ENCODE data around the gene PDZD11. TPM values are rescaled to one million over a fixed set of nuclear protein-coding genes. Genes with fewer than 3 reads are reported as not detected.
A peak's percentile ranks its signal among the peaks of the same experiment; 100 is the strongest.

PDZD11 gene
- total RNA-seq, 1 experiment from 2014 or later: 30.6 TPM

GRCh38 chrX:70322784-70323183 lies 33.1 kb upstream of the PDZD11 start:
- Histone ChIP-seq H3K79me1 (ENCODE audit: insufficient read depth, low read depth, low read length, poor library complexity, severe bottlenecking) (no peaks in the 10 kb centered on the region), H4K8ac (replicated peaks; ENCODE audit: insufficient read length, low read depth, low read length) (no peak overlapping the region), H2AK5ac (ENCODE audit: insufficient read length, low read length) (no peak overlapping the region), H2BK5ac (ENCODE audit: insufficient read length, low read length) (no peak overlapping the region), H4K5ac (ENCODE audit: insufficient read length, low read depth, low read length) (no peak overlapping the region), H3K4me1 (ENCODE audit: insufficient read depth, low read length) (no peaks in the 10 kb centered on the region), H4K91ac (ENCODE audit: insufficient read length, low read depth, low read length) (no peak overlapping the region), H3K4ac (ENCODE audit: low read depth, low read length) (no peak overlapping the region), H2AFZ (ENCODE audit: low read length) (no peak overlapping the region), H3T11ph (ENCODE audit: low read length) (no peak overlapping the region), H3K9ac (ENCODE audit: extremely low read depth, insufficient read length, low read length) (no peak overlapping the region), H3K18ac (ENCODE audit: insufficient read length, low read depth, low read length) (no peak overlapping the region), H3K23me2 (ENCODE audit: insufficient read length, low read depth, low read length, poor library complexity, severe bottlenecking) (no peaks in the 10 kb centered on the region), H4K20me1 (ENCODE audit: control insufficient read depth, insufficient read depth, insufficient read length) (no peaks in the 10 kb centered on the region), H3K56ac (ENCODE audit: insufficient read length, low read depth, low read length) (no peak overlapping the region), H2BK20ac (ENCODE audit: low read depth, low read length, poor library complexity, severe bottlenecking) (no peak overlapping the region), H3K9me3 (ENCODE audit: control insufficient read depth, low read depth, low read length) (peaks cover 23% of the 10 kb centered on the region), H2BK15ac (ENCODE audit: low read depth, low read length) (no peak overlapping the region), H3K14ac (ENCODE audit: insufficient read depth, low read length) (no peak overlapping the region), H3K79me2 (ENCODE audit: insufficient read depth, low read length) (no peaks in the 10 kb centered on the region), H3K4me2 (ENCODE audit: insufficient read depth, insufficient read length, low read length) (no peak overlapping the region), H3K23ac (ENCODE audit: insufficient read length, low read depth, low read length) (no peak overlapping the region), H2BK120ac (ENCODE audit: low read depth, low read length, poor library complexity, severe bottlenecking) (no peak overlapping the region), H2BK12ac (ENCODE audit: insufficient read length, low read depth, low read length) (no peak overlapping the region), H3K27ac (ENCODE audit: insufficient read length, low read depth, low read length) (no peak overlapping the region), H3K27me3 (ENCODE audit: insufficient read depth, low read length) (no peaks in the 10 kb centered on the region)
- H3K27ac Mint-ChIP-seq: peak overlapping the region in 2 of 3 experiments; percentile 19 to 21; a peak in 1 of 7 replicates
- peaks cover 38 to 43% of the 10 kb centered on the region in 2 experiments for H3K9me3 Mint-ChIP-seq
- no peak for TF ChIP-seq CTCF (conservative IDR thresholded peaks at IDR 0.05)
- DNase-seq: no peak
- peaks cover 2 to 15% (median 7%) of the 10 kb centered on the region in 3 experiments; a peak in 4 of 7 replicates for H3K36me3 Mint-ChIP-seq (ENCODE audit: insufficient read depth in 1 of 3, low read depth in 3 of 3)
- no peaks in the 10 kb centered on the region for H3K4me1 Mint-ChIP-seq
- H3K27me3 Mint-ChIP-seq (ENCODE audit: low read depth): no peaks in the 10 kb centered on the region
- H3K4me3 Mint-ChIP-seq: no peak overlapping the region
- no CpG with 5 or more reads among the region's 4 CpGs for WGBS (ENCODE audit: extremely low coverage, insufficient read length, low lambda C conversion rate)
